GM23338 (cell line): Measurements from ENCODE around the gene SOHLH1. TPM values are rescaled to one million over a fixed set of nuclear protein-coding genes. Genes with fewer than 3 reads are reported as not detected.

ENCODE experiments used
- ATAC-seq: fragments of 200-7000 bp; cut with Tn5 transposase; 3 replicates; pipeline ENCODE4 v1.9.1; 2020
- DNase-seq: peaks from one replicate; pipeline ENCODE4 v3.0.0-alpha.2; 2015; ENCODE audit warnings: low spot score
- H2AFZ ChIP-seq: fragments of 200-600 bp; sonication (generic); 2 replicates; pipeline ENCODE4 v1.8.0; 2016; ENCODE audit warnings: antibody characterized with exemption, mild to moderate bottlenecking, moderate library complexity
- H3F3A ChIP-seq: fragments of 200-600 bp; sonication (generic); replicated peaks from 2 replicates; pipeline ENCODE4 v1.8.0; 2017; ENCODE audit warnings: antibody characterized with exemption, mixed run types, low read depth
- H3K27ac ChIP-seq: fragments of 200-600 bp; sonication (generic); 2 replicates; pipeline ENCODE4 v1.6.1; 2016; ENCODE audit warnings: low read depth
- H3K27me3 ChIP-seq: fragments of 200-600 bp; sonication (generic); 2 replicates; pipeline ENCODE4 v1.8.0; 2016; ENCODE audit warnings: mild to moderate bottlenecking, mixed run types, moderate library complexity; ENCODE audit not compliant: insufficient read depth
- H3K36me3 ChIP-seq: fragments of 200-600 bp; sonication (generic); 2 replicates; pipeline ENCODE4 v1.8.0; 2016; ENCODE audit warnings: mild to moderate bottlenecking; ENCODE audit not compliant: insufficient read depth
- H3K4me1 ChIP-seq: fragments of 200-600 bp; sonication (generic); 2 replicates; pipeline ENCODE4 v1.8.0; 2016; ENCODE audit warnings: mild to moderate bottlenecking, moderate library complexity; ENCODE audit not compliant: insufficient read depth
- H3K4me2 ChIP-seq: fragments of 200-600 bp; sonication (generic); 2 replicates; pipeline ENCODE4 v1.7.1; 2017; ENCODE audit warnings: mixed run types
- H3K4me3 ChIP-seq: fragments of 200-600 bp; sonication (generic); 2 replicates; pipeline ENCODE4 v1.6.1; 2016; ENCODE audit warnings: mixed run types
- H3K79me2 ChIP-seq: fragments of 200-600 bp; sonication (generic); replicated peaks from 2 replicates; pipeline ENCODE4 v1.8.0; 2017; ENCODE audit warnings: mild to moderate bottlenecking; ENCODE audit not compliant: insufficient read depth
- H3K9me2 ChIP-seq: fragments of 200-600 bp; sonication (generic); 2 replicates; pipeline ENCODE4 v1.8.0; 2017; ENCODE audit not compliant: insufficient read depth
- H4K20me1 ChIP-seq: fragments of 200-600 bp; sonication (generic); replicated peaks from 2 replicates; pipeline ENCODE4 v1.8.0; 2017; ENCODE audit warnings: mild to moderate bottlenecking; ENCODE audit not compliant: insufficient read depth
- H3K27ac Mint-ChIP-seq: 2 replicates; pipeline ENCODE4 v1.8.0; 2020; ENCODE audit warnings: inconsistent platforms, mild to moderate bottlenecking, moderate library complexity, mixed read lengths
- H3K27me3 Mint-ChIP-seq: 3 replicates; pipeline ENCODE4 v1.8.0; 2022; ENCODE audit warnings: low read depth, mild to moderate bottlenecking, moderate library complexity, mixed read lengths, inconsistent platforms; ENCODE audit not compliant: insufficient read depth, poor library complexity
- H3K36me3 Mint-ChIP-seq: 3 replicates; pipeline ENCODE4 v1.8.0; 2021; ENCODE audit warnings: low read depth, mild to moderate bottlenecking, inconsistent platforms, moderate library complexity, mixed read lengths
- H3K4me1 Mint-ChIP-seq: 3 replicates; pipeline ENCODE4 v1.8.0; 2020; ENCODE audit warnings: mild to moderate bottlenecking, inconsistent platforms, mixed read lengths
- H3K4me3 Mint-ChIP-seq: 3 replicates; pipeline ENCODE4 v1.8.0; 2021; ENCODE audit warnings: moderate library complexity, mild to moderate bottlenecking, inconsistent platforms, mixed read lengths
- H3K9me3 Mint-ChIP-seq: 3 replicates; pipeline ENCODE4 v1.8.0; 2020; ENCODE audit warnings: moderate library complexity, mild to moderate bottlenecking, inconsistent platforms, mixed read lengths
- CREB1 ChIP-seq: fragments of 250-450 bp; sonication (Bioruptor Pico); IDR thresholded peaks from 2 replicates; pipeline ENCODE4 v1.5.0; 2020; ENCODE audit warnings: low read depth, mild to moderate bottlenecking, moderate library complexity
- EZH2 ChIP-seq: fragments of 200-600 bp; sonication (generic); IDR thresholded peaks from one replicate; pipeline ENCODE4 v1.8.0; 2017; ENCODE audit warnings: antibody characterized with exemption, mild to moderate bottlenecking, low read depth; ENCODE audit not compliant: unreplicated experiment
- EZH2phosphoT487 ChIP-seq: fragments of 200-600 bp; sonication (generic); IDR thresholded peaks from one replicate; pipeline ENCODE4 v1.8.1; 2018; ENCODE audit warnings: antibody characterized with exemption; ENCODE audit not compliant: unreplicated experiment
- JUNB ChIP-seq: IDR thresholded peaks from one replicate; pipeline ENCODE4 v1.6.1; 2016; ENCODE audit warnings: antibody characterized with exemption; ENCODE audit not compliant: unreplicated experiment
- NANOG ChIP-seq: IDR thresholded peaks from 2 replicates; pipeline ENCODE4 v1.6.1; 2016; ENCODE audit warnings: antibody characterized with exemption, borderline replicate concordance
- POLR2AphosphoS5 ChIP-seq: IDR thresholded peaks from 2 replicates; pipeline ENCODE4 v1.6.1; 2016; ENCODE audit warnings: antibody characterized with exemption, low read depth
- STAT1 ChIP-seq: IDR thresholded peaks from one replicate; pipeline ENCODE4 v1.6.1; 2016; ENCODE audit warnings: antibody characterized with exemption; ENCODE audit not compliant: unreplicated experiment
- ZNF114 ChIP-seq: fragments of 250-450 bp; sonication (Bioruptor Pico); IDR thresholded peaks from 2 replicates; pipeline ENCODE4 v1.5.0; 2020; ENCODE audit warnings: mild to moderate bottlenecking, moderate library complexity
- ZNF331 ChIP-seq: fragments of 250-450 bp; sonication (Bioruptor Pico); IDR thresholded peaks from 2 replicates; pipeline ENCODE4 v1.5.0; 2020; ENCODE audit warnings: low read depth, mild to moderate bottlenecking, moderate library complexity
- polyA plus RNA-seq: library from polyadenylated mRNA; unstranded; fragments of >200 nt; fragmentation: Nextera tagmentation; extraction: Ambion mirVana; gene quantifications from 2 replicates; pipeline ENCODE4 v1.2.1, GENCODE V29; 2016
- total RNA-seq: library from RNA; depleted of rRNA; stranded (reverse); fragments of >200 nt; shearing (Covaris generic); gene quantifications from 2 replicates; pipeline ENCODE4 v1.2.3, GENCODE V29; 2014
- TF ChIP-seq, protein P1 (sequence below): IDR thresholded peaks from 2 replicates; pipeline ENCODE4 v1.6.1; 2016; ENCODE audit warnings: antibody characterized with exemption
- TF ChIP-seq, protein P2 (sequence below), 2 experiments: fragments of 200-600 bp in 1 of 2; sonication (generic) in 1 of 2; conservative IDR thresholded peaks; 2 replicates each; pipeline versions ENCODE4 v1.5.1 to v1.6.1; 2016 to 2017; ENCODE audit warnings: antibody characterized with exemption in 2 of 2, low read depth in 2 of 2, mild to moderate bottlenecking in 2 of 2, moderate library complexity in 1 of 2
- TF ChIP-seq, protein P3 (sequence below): IDR thresholded peaks from one replicate; pipeline ENCODE4 v1.6.1; 2018; ENCODE audit warnings: antibody characterized with exemption; ENCODE audit not compliant: unreplicated experiment
- TF ChIP-seq, protein P4 (sequence below): fragments of 250-450 bp; sonication (Bioruptor Pico); IDR thresholded peaks from 2 replicates; pipeline ENCODE4 v1.5.0; 2020; ENCODE audit warnings: mild to moderate bottlenecking, moderate library complexity

The SOHLH1 gene
- total and polyA plus RNA-seq, 2 experiments from 2014 or later: 0.21 TPM; not detected in 1

DNA sequence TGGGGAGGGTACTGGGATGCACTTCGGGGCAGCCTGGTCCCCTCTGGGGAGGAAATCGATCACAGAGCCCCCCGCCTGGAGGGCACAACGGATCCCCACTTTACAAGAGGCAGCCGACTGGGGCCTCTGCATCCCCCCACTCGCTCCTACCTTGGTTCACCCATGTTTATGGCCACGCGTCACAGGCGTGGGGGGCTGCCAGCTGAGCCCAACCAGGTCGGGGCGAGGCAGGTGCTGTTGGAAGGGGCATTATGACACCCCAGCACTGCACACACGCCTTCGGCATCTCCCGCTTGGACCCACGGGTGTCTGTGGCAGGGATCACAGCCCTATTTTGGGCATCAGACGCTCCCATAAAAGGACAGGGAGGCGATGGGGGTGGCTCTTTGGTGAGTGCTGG is 14.6 kb downstream of the SOHLH1 start:
- Mint-ChIP-seq H3K4me1 (peaks cover 8% of the 10 kb centered on the region), H3K9me3 (peaks cover 4% of the 10 kb centered on the region; the same call in 1 of the 3 replicates), H3K4me3 (no peak overlapping the region), H3K27me3 (peaks cover 3% of the 10 kb centered on the region), H3K36me3 (no peaks in the 10 kb centered on the region), H3K27ac (no peak overlapping the region)
- Histone ChIP-seq H3K4me1 (no peaks in the 10 kb centered on the region; the same call in 1 of the 2 replicates), H3F3A (no peaks in the 10 kb centered on the region), H3K4me3 (no peak overlapping the region), H3K27me3 (no peaks in the 10 kb centered on the region), H3K27ac (no peak overlapping the region), H3K4me2 (no peak overlapping the region), H3K36me3 (no peaks in the 10 kb centered on the region), H3K79me2 (no peaks in the 10 kb centered on the region), H3K9me2 (no peaks in the 10 kb centered on the region), H2AFZ (no peak overlapping the region), H4K20me1 (no peaks in the 10 kb centered on the region)
- TF ChIP-seq, protein P1, sequence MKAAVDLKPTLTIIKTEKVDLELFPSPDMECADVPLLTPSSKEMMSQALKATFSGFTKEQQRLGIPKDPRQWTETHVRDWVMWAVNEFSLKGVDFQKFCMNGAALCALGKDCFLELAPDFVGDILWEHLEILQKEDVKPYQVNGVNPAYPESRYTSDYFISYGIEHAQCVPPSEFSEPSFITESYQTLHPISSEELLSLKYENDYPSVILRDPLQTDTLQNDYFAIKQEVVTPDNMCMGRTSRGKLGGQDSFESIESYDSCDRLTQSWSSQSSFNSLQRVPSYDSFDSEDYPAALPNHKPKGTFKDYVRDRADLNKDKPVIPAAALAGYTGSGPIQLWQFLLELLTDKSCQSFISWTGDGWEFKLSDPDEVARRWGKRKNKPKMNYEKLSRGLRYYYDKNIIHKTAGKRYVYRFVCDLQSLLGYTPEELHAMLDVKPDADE: no peak
- TF ChIP-seq EZH2 (no peak), ZNF114 (CRISPR knock-in tag) (no peak), ZNF331 (CRISPR knock-in tag) (no peak), EZH2phosphoT487 (no peak), POLR2AphosphoS5 (no peak), STAT1 (no peak), NANOG (no peak), JUNB (no peak), CREB1 (CRISPR knock-in tag) (no peak)
- TF ChIP-seq, protein P2, sequence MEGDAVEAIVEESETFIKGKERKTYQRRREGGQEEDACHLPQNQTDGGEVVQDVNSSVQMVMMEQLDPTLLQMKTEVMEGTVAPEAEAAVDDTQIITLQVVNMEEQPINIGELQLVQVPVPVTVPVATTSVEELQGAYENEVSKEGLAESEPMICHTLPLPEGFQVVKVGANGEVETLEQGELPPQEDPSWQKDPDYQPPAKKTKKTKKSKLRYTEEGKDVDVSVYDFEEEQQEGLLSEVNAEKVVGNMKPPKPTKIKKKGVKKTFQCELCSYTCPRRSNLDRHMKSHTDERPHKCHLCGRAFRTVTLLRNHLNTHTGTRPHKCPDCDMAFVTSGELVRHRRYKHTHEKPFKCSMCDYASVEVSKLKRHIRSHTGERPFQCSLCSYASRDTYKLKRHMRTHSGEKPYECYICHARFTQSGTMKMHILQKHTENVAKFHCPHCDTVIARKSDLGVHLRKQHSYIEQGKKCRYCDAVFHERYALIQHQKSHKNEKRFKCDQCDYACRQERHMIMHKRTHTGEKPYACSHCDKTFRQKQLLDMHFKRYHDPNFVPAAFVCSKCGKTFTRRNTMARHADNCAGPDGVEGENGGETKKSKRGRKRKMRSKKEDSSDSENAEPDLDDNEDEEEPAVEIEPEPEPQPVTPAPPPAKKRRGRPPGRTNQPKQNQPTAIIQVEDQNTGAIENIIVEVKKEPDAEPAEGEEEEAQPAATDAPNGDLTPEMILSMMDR (conservative IDR thresholded peaks at IDR 0.05; ENCODE audit: low read depth in 2 of 2): no peak
- TF ChIP-seq, protein P3, sequence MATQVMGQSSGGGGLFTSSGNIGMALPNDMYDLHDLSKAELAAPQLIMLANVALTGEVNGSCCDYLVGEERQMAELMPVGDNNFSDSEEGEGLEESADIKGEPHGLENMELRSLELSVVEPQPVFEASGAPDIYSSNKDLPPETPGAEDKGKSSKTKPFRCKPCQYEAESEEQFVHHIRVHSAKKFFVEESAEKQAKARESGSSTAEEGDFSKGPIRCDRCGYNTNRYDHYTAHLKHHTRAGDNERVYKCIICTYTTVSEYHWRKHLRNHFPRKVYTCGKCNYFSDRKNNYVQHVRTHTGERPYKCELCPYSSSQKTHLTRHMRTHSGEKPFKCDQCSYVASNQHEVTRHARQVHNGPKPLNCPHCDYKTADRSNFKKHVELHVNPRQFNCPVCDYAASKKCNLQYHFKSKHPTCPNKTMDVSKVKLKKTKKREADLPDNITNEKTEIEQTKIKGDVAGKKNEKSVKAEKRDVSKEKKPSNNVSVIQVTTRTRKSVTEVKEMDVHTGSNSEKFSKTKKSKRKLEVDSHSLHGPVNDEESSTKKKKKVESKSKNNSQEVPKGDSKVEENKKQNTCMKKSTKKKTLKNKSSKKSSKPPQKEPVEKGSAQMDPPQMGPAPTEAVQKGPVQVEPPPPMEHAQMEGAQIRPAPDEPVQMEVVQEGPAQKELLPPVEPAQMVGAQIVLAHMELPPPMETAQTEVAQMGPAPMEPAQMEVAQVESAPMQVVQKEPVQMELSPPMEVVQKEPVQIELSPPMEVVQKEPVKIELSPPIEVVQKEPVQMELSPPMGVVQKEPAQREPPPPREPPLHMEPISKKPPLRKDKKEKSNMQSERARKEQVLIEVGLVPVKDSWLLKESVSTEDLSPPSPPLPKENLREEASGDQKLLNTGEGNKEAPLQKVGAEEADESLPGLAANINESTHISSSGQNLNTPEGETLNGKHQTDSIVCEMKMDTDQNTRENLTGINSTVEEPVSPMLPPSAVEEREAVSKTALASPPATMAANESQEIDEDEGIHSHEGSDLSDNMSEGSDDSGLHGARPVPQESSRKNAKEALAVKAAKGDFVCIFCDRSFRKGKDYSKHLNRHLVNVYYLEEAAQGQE: no peak
- TF ChIP-seq, protein P4, sequence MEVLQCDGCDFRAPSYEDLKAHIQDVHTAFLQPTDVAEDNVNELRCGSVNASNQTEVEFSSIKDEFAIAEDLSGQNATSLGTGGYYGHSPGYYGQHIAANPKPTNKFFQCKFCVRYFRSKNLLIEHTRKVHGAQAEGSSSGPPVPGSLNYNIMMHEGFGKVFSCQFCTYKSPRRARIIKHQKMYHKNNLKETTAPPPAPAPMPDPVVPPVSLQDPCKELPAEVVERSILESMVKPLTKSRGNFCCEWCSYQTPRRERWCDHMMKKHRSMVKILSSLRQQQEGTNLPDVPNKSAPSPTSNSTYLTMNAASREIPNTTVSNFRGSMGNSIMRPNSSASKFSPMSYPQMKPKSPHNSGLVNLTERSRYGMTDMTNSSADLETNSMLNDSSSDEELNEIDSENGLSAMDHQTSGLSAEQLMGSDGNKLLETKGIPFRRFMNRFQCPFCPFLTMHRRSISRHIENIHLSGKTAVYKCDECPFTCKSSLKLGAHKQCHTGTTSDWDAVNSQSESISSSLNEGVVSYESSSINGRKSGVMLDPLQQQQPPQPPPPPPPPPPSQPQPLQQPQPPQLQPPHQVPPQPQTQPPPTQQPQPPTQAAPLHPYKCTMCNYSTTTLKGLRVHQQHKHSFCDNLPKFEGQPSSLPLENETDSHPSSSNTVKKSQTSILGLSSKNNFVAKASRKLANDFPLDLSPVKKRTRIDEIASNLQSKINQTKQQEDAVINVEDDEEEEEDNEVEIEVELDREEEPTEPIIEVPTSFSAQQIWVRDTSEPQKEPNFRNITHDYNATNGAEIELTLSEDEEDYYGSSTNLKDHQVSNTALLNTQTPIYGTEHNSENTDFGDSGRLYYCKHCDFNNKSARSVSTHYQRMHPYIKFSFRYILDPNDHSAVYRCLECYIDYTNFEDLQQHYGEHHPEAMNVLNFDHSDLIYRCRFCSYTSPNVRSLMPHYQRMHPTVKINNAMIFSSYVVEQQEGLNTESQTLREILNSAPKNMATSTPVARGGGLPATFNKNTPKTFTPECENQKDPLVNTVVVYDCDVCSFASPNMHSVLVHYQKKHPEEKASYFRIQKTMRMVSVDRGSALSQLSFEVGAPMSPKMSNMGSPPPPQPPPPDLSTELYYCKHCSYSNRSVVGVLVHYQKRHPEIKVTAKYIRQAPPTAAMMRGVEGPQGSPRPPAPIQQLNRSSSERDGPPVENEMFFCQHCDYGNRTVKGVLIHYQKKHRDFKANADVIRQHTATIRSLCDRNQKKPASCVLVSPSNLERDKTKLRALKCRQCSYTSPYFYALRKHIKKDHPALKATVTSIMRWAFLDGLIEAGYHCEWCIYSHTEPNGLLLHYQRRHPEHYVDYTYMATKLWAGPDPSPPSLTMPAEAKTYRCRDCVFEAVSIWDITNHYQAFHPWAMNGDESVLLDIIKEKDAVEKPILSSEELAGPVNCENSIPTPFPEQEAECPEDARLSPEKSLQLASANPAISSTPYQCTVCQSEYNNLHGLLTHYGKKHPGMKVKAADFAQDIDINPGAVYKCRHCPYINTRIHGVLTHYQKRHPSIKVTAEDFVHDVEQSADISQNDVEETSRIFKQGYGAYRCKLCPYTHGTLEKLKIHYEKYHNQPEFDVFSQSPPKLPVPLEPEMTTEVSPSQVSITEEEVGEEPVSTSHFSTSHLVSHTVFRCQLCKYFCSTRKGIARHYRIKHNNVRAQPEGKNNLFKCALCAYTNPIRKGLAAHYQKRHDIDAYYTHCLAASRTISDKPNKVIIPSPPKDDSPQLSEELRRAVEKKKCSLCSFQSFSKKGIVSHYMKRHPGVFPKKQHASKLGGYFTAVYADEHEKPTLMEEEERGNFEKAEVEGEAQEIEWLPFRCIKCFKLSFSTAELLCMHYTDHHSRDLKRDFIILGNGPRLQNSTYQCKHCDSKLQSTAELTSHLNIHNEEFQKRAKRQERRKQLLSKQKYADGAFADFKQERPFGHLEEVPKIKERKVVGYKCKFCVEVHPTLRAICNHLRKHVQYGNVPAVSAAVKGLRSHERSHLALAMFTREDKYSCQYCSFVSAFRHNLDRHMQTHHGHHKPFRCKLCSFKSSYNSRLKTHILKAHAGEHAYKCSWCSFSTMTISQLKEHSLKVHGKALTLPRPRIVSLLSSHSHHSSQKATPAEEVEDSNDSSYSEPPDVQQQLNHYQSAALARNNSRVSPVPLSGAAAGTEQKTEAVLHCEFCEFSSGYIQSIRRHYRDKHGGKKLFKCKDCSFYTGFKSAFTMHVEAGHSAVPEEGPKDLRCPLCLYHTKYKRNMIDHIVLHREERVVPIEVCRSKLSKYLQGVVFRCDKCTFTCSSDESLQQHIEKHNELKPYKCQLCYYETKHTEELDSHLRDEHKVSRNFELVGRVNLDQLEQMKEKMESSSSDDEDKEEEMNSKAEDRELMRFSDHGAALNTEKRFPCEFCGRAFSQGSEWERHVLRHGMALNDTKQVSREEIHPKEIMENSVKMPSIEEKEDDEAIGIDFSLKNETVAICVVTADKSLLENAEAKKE (CRISPR knock-in tag): no peak
- DNase-seq: no peak
- no peak for ATAC-seq
